OCI-LY7 (cell line): ENCODE measurements around the gene HELZ.

Source experiments
- EZH2phosphoT487 ChIP-seq: fragments of 200-600 bp; sonication (generic); IDR thresholded peaks from 2 replicates; pipeline ENCODE4 v1.6.1; 2018; ENCODE audit warnings: low read depth, borderline replicate concordance, mild to moderate bottlenecking, mixed run types, antibody characterized with exemption, low read length, moderate library complexity, mixed read lengths
- TF ChIP-seq, protein P1 (sequence below): fragments of 200-600 bp; sonication (generic); conservative IDR thresholded peaks from 2 replicates; pipeline ENCODE4 v1.5.1; 2014; ENCODE audit warnings: mild to moderate bottlenecking, antibody characterized with exemption, low read length, moderate library complexity, mixed read lengths

DNA sequence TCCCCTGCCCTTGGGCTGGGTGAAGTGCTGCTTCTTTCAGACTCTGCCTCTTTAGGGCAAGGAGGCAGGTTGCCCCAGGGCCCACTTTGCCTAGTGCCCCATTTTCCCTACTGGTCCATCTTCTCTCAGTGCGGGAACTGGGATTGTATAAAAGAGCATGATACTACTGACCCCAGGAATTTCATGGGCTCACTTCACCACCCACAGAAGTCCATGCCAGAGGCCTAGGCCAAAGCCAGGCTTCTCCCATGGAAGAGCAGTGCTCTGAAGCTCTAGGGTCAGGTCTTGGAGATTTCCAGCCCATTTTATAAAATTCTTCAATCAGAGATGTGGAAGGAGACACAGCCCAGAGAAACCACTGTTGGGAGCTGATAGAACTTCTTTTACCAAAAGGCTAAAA lies 194.9 kb downstream of the HELZ start:
- no peak for TF ChIP-seq EZH2phosphoT487
- TF ChIP-seq, protein P1, sequence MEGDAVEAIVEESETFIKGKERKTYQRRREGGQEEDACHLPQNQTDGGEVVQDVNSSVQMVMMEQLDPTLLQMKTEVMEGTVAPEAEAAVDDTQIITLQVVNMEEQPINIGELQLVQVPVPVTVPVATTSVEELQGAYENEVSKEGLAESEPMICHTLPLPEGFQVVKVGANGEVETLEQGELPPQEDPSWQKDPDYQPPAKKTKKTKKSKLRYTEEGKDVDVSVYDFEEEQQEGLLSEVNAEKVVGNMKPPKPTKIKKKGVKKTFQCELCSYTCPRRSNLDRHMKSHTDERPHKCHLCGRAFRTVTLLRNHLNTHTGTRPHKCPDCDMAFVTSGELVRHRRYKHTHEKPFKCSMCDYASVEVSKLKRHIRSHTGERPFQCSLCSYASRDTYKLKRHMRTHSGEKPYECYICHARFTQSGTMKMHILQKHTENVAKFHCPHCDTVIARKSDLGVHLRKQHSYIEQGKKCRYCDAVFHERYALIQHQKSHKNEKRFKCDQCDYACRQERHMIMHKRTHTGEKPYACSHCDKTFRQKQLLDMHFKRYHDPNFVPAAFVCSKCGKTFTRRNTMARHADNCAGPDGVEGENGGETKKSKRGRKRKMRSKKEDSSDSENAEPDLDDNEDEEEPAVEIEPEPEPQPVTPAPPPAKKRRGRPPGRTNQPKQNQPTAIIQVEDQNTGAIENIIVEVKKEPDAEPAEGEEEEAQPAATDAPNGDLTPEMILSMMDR: no peak
